Heart right ventricle (tissue), 16 donors: ENCODE measurements around the gene MYLK. TPM values are rescaled to one million over a fixed set of nuclear protein-coding genes. Genes with fewer than 3 reads are reported as not detected.

Experiments used
- ATAC-seq, 8 donors: fragments of 200-7000 bp; cut with Tn5 transposase; one replicate each; pipeline ENCODE4 v1.9.1; 2020; ENCODE audit warnings: mild to moderate bottlenecking in 8 of 8, moderate library complexity in 8 of 8, moderate number of reproducible peaks in 1 of 8
- DNase-seq, 2 donors: peaks; one replicate each; pipeline ENCODE4 v3.0.0-alpha.2; 2020
- H3K27ac ChIP-seq, 10 donors: fragments of 200-600 bp; sonication (generic) in 2 of 10; one replicate each; pipeline versions ENCODE4 v1.5.0 to v1.8.0; 2020 to 2022; ENCODE audit warnings: mild to moderate bottlenecking in 3 of 10
- H3K27me3 ChIP-seq, 7 donors: fragments of 200-600 bp; one replicate each; pipeline ENCODE4 v1.8.0; 2021 to 2022; ENCODE audit warnings: mild to moderate bottlenecking in 2 of 7
- H3K36me3 ChIP-seq, 9 donors: fragments of 200-600 bp; sonication (generic) in 1 of 9; one replicate each; pipeline versions ENCODE4 v1.5.0 to v1.8.0; 2020 to 2022; ENCODE audit warnings: mild to moderate bottlenecking in 2 of 9
- H3K4me1 ChIP-seq, 9 donors: fragments of 200-600 bp; sonication (generic) in 1 of 9; one replicate each; pipeline versions ENCODE4 v1.5.0 to v1.8.0; 2020 to 2022; ENCODE audit warnings: mild to moderate bottlenecking in 4 of 9
- H3K4me3 ChIP-seq, 10 donors: fragments of 200-600 bp; sonication (generic) in 2 of 10; one replicate each; pipeline versions ENCODE4 v1.5.0 to v1.8.0; 2020 to 2022; ENCODE audit warnings: mild to moderate bottlenecking in 7 of 10, moderate library complexity in 2 of 10
- H3K9me3 ChIP-seq, 11 donors: fragments of 200-600 bp in 10 of 11; sonication (generic) in 2 of 11; one replicate each; pipeline versions ENCODE4 v1.5.0 to v1.8.0; 2013 to 2022; ENCODE audit warnings: mild to moderate bottlenecking in 2 of 11, control low read depth in 1 of 11, moderate library complexity in 1 of 11
- WGBS, 2 donors: extraction: QIAGEN DNeasy Blood & Tissue Kit; methylation state at CpG; one replicate each; pipeline ENCODE4 v1.1.7; 2013; ENCODE audit warnings: inconsistent platforms in 1 of 2; 5-methylcytosine and 5-hydroxymethylcytosine counted together
- intact Hi-C, 10 donors: fragments of 100-400 bp; cut with DNase I; formaldehyde crosslinking; loops; one replicate each; pipeline versions ENCODE4 v1.11.1 to v1.14.2; 2022
- polyA plus RNA-seq, 2 donors: library from polyadenylated mRNA; stranded (reverse); fragments of 200-250 nt; gene quantifications; one replicate each; pipeline ENCODE4 v1.2.3, GENCODE V29; 2013
- total RNA-seq, 10 donors: library from RNA; stranded (reverse); fragmentation: NEBNext Ultra II Directional in 3 of 10; extraction: Animal tissue kit (Norgen Biotek cat#: 25700) in 3 of 10; gene quantifications; one replicate each; pipeline versions ENCODE4 v1.2.1 to v1.2.4, GENCODE V29; 2021 to 2023
- TF ChIP-seq, protein P1 (sequence below), 9 donors: fragments of 200-600 bp; sonication (generic) in 2 of 9; IDR thresholded peaks; one replicate each; pipeline versions ENCODE4 v1.5.0 to v1.8.0; 2021 to 2022; ENCODE audit warnings: antibody characterized with exemption in 9 of 9, mild to moderate bottlenecking in 5 of 9, moderate library complexity in 1 of 9
- donor health status: Arrhythmogenic right ventricular cardiomyopathy.
- donor health status: ischemic (EF 13 %, LVEDD 7.1; RV severe dilation, severe dysfunction).
- donor health status: healthy with polysubstance abuse.
- donor health status: DM: no; HTN: yes; CAD: no.
- donor health status: DM: no; HTN: no; CAD: no.
- donor health status: ischemic (EF 25% LVEDD 6.9; RV normal size, moderate dysfunction).
- donor health status: ischemic (EF 25% LVEDD 5.7; RV mildly dilated, moderate dysfunction).
- donor health status: healthy.
- donor health status: DM: yes; HTN: yes; CAD: no.
- donor health status: Ischemic cardiomyopathy.
- donor health status: ischemic (EF 35%, LVEDD 5.7; RV mildly dilated, moderate dysfunction).
- donor health status: nonischemic (EF 11% LVEDD 7.7; RV severe dilation, severe dysfunction).
- donor health status: DM: yes; HTN: yes; CAD: no.
- donor health status: PGD.
- donor health status: ischemic (EF 29% LVEDD 5.4; RV normal size, mild dysfunction).
- donor health status: nonischemic (EF 23%, LVEDD 6.1; RV moderate dilation, normal function).

The MYLK gene
- total and polyA plus RNA-seq, 12 donors, result 5.6 to 20.6 (median 11.6) TPM

- ATAC-seq (peak in 1 of 8 donors; percentile 18), DNase-seq (no peak)
- TF ChIP-seq, protein P1, sequence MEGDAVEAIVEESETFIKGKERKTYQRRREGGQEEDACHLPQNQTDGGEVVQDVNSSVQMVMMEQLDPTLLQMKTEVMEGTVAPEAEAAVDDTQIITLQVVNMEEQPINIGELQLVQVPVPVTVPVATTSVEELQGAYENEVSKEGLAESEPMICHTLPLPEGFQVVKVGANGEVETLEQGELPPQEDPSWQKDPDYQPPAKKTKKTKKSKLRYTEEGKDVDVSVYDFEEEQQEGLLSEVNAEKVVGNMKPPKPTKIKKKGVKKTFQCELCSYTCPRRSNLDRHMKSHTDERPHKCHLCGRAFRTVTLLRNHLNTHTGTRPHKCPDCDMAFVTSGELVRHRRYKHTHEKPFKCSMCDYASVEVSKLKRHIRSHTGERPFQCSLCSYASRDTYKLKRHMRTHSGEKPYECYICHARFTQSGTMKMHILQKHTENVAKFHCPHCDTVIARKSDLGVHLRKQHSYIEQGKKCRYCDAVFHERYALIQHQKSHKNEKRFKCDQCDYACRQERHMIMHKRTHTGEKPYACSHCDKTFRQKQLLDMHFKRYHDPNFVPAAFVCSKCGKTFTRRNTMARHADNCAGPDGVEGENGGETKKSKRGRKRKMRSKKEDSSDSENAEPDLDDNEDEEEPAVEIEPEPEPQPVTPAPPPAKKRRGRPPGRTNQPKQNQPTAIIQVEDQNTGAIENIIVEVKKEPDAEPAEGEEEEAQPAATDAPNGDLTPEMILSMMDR (IDR thresholded peaks at IDR 0.05), result no peak
- Histone ChIP-seq H3K9me3 (no peaks in the 10 kb centered on the region), H3K36me3 (no peaks in the 10 kb centered on the region), H3K27ac (peak overlapping the region in 2 of 10 donors; percentile 34 to 41), H3K4me1 (peaks cover 0 to 23% (median 3%) of the 10 kb centered on the region in 9 donors), H3K27me3 (no peaks in the 10 kb centered on the region), H3K4me3 (no peak overlapping the region)
- 60 to 70% methylated on average over 4 of the region's 4 CpGs for WGBS, 2 donors
- intact Hi-C loops, result no loop called here
Measured at GRCh38 chr3:123809597-123809996, 74.5 kb downstream of the MYLK start.

- TF ChIP-seq, protein P1 (IDR thresholded peaks at IDR 0.05), result no peak
- Histone ChIP-seq H3K36me3 (no peaks in the 10 kb centered on the region), H3K27me3 (no peaks in the 10 kb centered on the region), H3K9me3 (no peaks in the 10 kb centered on the region), H3K27ac (no peak overlapping the region), H3K4me1 (peaks cover 0 to 18% (median 0%) of the 10 kb centered on the region in 9 donors), H3K4me3 (no peak overlapping the region)
- intact Hi-C loops, result no loop called here
- ATAC-seq (no peak), DNase-seq (no peak)
- 90 to 92% methylated on average over 2 of the region's 2 CpGs for WGBS, 2 donors
Measured at GRCh38 chr3:123808812-123809211, 75.3 kb downstream of the MYLK start.

DNA sequence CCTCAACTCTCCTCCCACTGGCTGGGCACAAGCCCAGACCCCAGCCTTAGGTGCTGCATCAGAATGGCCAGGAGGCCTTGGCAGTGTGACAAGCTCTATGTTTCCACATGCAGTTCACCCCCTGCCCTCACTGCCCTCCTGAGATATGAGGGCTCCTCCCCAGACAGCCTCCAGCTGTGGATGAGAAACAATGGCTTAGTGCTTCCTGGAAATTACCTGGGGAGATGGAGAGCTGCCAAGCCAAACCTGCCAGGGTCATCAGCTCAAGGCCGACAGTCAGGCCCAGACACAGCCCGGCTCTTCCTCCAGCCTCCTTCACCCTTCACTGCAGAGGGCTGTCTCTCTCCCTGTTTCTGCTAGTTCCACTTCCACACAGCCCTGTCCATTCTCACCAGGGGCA is 76.3 kb downstream of the MYLK start:
- Histone ChIP-seq H3K4me3 (no peak overlapping the region), H3K27ac (no peak overlapping the region), H3K9me3 (no peaks in the 10 kb centered on the region), H3K36me3 (no peaks in the 10 kb centered on the region), H3K27me3 (no peaks in the 10 kb centered on the region), H3K4me1 (peaks cover 0 to 17% (median 0%) of the 10 kb centered on the region in 9 donors)
- no peak for DNase-seq
- TF ChIP-seq, protein P1 (IDR thresholded peaks at IDR 0.05), result no peak
- intact Hi-C loops, result no loop called here
- WGBS, 2 donors, result 71 to 89% methylated on average over 2 of the region's 2 CpGs
- peak in 4 of 8 donors; percentile 15 to 50 (median 28) for ATAC-seq

- H3K36me3 ChIP-seq, result no peaks in the 10 kb centered on the region
- no peak overlapping the region for H3K27ac ChIP-seq
- DNase-seq, result no peak
- H3K4me1 ChIP-seq, result peaks cover 0 to 18% (median 2%) of the 10 kb centered on the region in 9 donors
- TF ChIP-seq, protein P1 (IDR thresholded peaks at IDR 0.05), result no peak
- H3K9me3 ChIP-seq, result no peaks in the 10 kb centered on the region
- no peak for ATAC-seq
- H3K4me3 ChIP-seq, result no peak overlapping the region
- intact Hi-C loops, result no loop called here
- no peaks in the 10 kb centered on the region for H3K27me3 ChIP-seq
- WGBS, 2 donors, result 87 to 95% methylated on average over 2 of the region's 2 CpGs
Measured at GRCh38 chr3:123805504-123805903, 78.6 kb downstream of the MYLK start.
